Fibroblast of mammary gland (primary cell): ENCODE data around the gene WDR27.
"Not testable (repeated sequence)": the region's sequence is repeated elsewhere in the genome, so short reads cannot be mapped to it uniquely, and the experiment has no call there.

Source experiments
- DNase-seq: peaks from one replicate; pipeline ENCODE4 v3.0.0-alpha.2; 2010; ENCODE audit warnings: low read depth
- H3K4me3 ChIP-seq: 2 replicates; pipeline ENCODE4 v1.5.1; 2011; ENCODE audit warnings: low read depth, mild to moderate bottlenecking, low read length, moderate library complexity; ENCODE audit not compliant: control insufficient read depth
- CTCF ChIP-seq: conservative IDR thresholded peaks from 2 replicates; pipeline ENCODE4 v1.5.1; 2011; ENCODE audit warnings: low read depth, low read length, inconsistent platforms; ENCODE audit not compliant: control insufficient read depth, insufficient read depth

Gene WDR27

GRCh38 chr6:169445661-169446581 lies 255.9 kb downstream of the WDR27 start:
- no peak for DNase-seq
- TF ChIP-seq CTCF, result no peak
- H3K4me3 ChIP-seq, result no peak overlapping the region

DNA sequence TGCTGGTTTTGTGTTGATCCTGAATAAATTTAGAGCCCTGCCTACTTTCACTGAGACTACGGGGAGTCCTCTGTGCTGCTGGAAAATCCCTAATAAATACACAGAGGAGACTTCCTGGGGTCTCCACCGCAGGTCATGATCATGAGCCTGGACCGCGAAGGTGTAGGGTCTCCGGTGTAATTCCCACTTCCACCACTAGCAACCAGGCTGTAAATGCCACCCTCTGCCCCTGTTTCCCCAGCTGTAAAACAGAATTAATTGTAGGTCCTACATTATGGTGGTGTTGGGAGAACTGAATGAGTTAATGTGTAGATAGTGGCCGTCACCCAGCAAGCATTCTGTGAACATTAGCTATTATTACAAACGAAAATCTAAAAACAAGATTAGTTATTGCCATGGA lies 256.6 kb downstream of the WDR27 start:
- peak; percentile 11 for TF ChIP-seq CTCF
- no peak for DNase-seq
- H3K4me3 ChIP-seq, result no peak overlapping the region

DNA sequence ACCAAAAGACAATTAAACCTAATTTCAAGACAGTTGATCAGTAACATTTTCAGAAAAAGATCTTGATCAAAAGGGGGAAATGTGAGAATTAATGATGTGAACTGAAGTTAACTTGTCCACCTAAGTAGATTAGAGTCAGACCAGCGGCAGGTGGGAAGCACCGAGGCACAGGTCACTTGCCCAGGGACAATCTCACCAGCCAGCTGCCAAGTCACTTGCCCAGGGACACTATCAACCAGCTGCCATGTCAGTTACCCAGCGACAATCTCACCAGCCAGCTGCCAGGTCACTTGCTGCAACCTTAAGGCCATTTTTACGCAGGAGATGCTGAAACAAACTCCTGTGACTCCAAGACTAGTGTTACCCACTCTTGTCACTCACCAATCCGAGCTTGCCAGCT lies 260.5 kb downstream of the WDR27 start:
- TF ChIP-seq CTCF, result no peak
- no peak for DNase-seq
- H3K4me3 ChIP-seq, result no peak overlapping the region

GRCh38 chr6:169439710-169440109 lies 262.1 kb downstream of the WDR27 start:
- TF ChIP-seq CTCF, result no peak
- no peak for DNase-seq
- H3K4me3 ChIP-seq, result no peak overlapping the region

DNA sequence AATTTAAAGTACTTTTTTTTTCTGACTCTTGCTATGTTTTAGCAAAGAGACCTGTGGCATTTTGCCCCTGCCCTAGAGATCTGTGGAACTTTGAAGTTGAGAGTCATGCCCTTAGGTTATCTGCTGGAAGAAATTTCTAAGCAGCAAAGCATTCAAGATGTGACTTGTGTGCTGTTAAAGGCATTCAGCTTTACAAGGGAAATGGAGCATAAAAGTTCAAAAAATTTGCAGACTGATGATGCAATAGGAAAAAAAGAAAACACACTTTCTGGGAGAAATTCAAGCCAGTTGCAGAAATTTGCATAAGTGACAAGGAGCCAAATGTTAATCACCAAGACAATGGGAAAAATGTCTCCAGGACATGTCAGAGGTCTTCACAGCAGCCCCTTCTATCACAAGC lies 267.3 kb downstream of the WDR27 start:
- H3K4me3 ChIP-seq, DNase-seq: not testable (repeated sequence)

DNA sequence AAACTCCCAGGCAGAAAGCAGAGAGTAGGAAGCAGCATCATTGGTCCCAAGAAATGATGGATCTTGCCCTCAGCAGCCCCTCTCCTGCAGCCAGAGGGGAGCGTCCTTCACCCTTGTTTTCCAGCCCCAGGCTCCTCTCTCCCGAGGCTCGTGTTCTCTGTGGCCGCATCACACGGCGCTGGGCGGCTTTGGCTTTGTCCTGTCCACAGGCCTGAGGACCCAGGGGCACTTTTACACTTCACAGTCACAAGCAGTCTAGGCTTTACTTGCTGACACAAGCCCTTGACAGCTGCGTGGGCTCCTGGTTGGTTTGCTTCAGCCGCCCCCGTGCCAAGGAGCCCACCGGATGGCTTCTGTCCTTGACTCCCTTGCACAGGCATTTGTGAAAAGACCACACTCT lies 272.8 kb downstream of the WDR27 start:
- H3K4me3 ChIP-seq, result no peak overlapping the region
- DNase-seq, result no peak
- TF ChIP-seq CTCF, result no peak

DNA sequence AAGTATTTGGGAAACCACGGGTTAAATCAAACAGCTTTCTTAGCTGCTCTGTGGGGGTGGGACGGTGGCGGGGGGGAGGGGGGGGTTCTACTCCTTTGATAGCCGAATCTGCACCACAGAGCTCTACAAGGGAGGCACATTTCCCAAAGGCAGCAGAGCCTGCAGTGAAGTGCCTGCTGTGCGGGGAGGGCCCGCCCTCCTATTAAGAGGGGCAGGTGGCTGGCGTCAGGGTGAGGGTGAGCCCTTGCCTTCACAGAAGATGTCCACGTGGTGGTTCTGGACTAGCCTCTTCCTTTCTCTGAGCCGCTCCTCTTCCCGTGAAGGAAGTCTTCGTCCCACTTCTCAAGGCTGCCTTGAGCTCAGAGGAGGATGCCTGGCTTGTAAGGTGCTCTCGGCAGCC lies 273.3 kb downstream of the WDR27 start:
- no peak overlapping the region for H3K4me3 ChIP-seq
- DNase-seq, result no peak
- no peak for TF ChIP-seq CTCF
